Endothelial cell of umbilical vein (primary cell): ENCODE measurements around the gene RAB39B. TPM values are rescaled to one million over a fixed set of nuclear protein-coding genes. Genes with fewer than 3 reads are reported as not detected.

Source experiments
- BruUV-seq: library from RNA; stranded (reverse); fragments of 400-500 nt; replicated peaks from 2 replicates; lab custom pipeline; 2021; lab: Mats Ljungman, UMichigan
- CTCF ChIA-PET: fragments of 300-600, 350-600 bp; sonication (Branson Sonifier 250); formaldehyde crosslinking; loops from one replicate; lab custom pipeline; 2021; ENCODE audit warnings: antibody characterized with exemption, inconsistent platforms; lab: Charles Lee
- POLR2A ChIA-PET: fragments of 300-600, 350-600 bp; sonication (Branson Sonifier 250); formaldehyde crosslinking; loops from one replicate; lab custom pipeline; 2021; ENCODE audit warnings: antibody characterized with exemption, inconsistent platforms; lab: Charles Lee
- DNase-seq: peaks from one replicate; pipeline ENCODE4 v3.0.0-alpha.2; 2011; ENCODE audit warnings: low read depth, low spot score
- FAIRE-seq: peaks from 2 replicates; lab custom pipeline; 2011; peaks lifted over from hg19 to GRCh38; lab: Jason Lieb, UNC
- H2AFZ ChIP-seq: 2 replicates; pipeline ENCODE4 v1.6.0; 2012; ENCODE audit warnings: low read depth, low read length, control low read depth, inconsistent platforms
- H3K27ac ChIP-seq: 2 replicates; pipeline ENCODE4 v1.5.1; 2011; ENCODE audit warnings: low read depth, mild to moderate bottlenecking, control low read depth, low read length, moderate library complexity; ENCODE audit not compliant: insufficient read depth
- H3K27me3 ChIP-seq, 2 experiments: 2 replicates each; pipeline versions ENCODE4 v1.6.0 to v1.6.1; 2011; ENCODE audit warnings: low read length in 2 of 2, mixed read lengths in 1 of 2; ENCODE audit not compliant: control insufficient read depth in 2 of 2, insufficient read depth in 2 of 2
- H3K36me3 ChIP-seq, 2 experiments: 2 replicates in 1 of 2; 3 replicates in 1 of 2; pipeline ENCODE4 v1.5.1; 2011; ENCODE audit warnings: low read length in 2 of 2, mild to moderate bottlenecking in 1 of 2, moderate library complexity in 1 of 2; ENCODE audit not compliant: control insufficient read depth in 2 of 2, insufficient read depth in 2 of 2; ENCODE audit errors: extremely low read depth in 1 of 2
- H3K4me1 ChIP-seq: 3 replicates; pipeline ENCODE4 v1.5.1; 2011; ENCODE audit warnings: mild to moderate bottlenecking, low read length; ENCODE audit not compliant: control insufficient read depth, insufficient read depth; ENCODE audit errors: extremely low read depth
- H3K4me2 ChIP-seq: 2 replicates; pipeline ENCODE4 v1.6.1; 2011; ENCODE audit warnings: low read length, control low read depth, mixed read lengths; ENCODE audit not compliant: insufficient read depth
- H3K4me3 ChIP-seq, 3 experiments: fragments of 200-600 bp in 1 of 3; sonication (generic), shearing (Covaris generic) in 1 of 3; replicated peaks in 1 of 3; 2 replicates each; pipeline ENCODE4 v1.5.1; 2011 to 2016; ENCODE audit warnings: control low read depth in 3 of 3, low read length in 3 of 3, mild to moderate bottlenecking in 2 of 3, inconsistent platforms in 1 of 3, low read depth in 1 of 3, moderate library complexity in 1 of 3; ENCODE audit not compliant: insufficient read depth in 1 of 3
- H3K79me2 ChIP-seq: 2 replicates; pipeline ENCODE4 v1.6.0; 2012; ENCODE audit warnings: low read length, inconsistent platforms; ENCODE audit not compliant: control insufficient read depth, insufficient read depth
- H3K9ac ChIP-seq: replicated peaks from 2 replicates; pipeline ENCODE3; 2011; ENCODE audit warnings: low read length, control low read depth; ENCODE audit not compliant: insufficient read depth; ENCODE audit errors: extremely low read depth
- H3K9me1 ChIP-seq: replicated peaks from 3 replicates; pipeline ENCODE4 v1.6.0; 2011; ENCODE audit warnings: mild to moderate bottlenecking, low read length; ENCODE audit not compliant: control insufficient read depth, insufficient read depth; ENCODE audit errors: extremely low read depth
- H3K9me3 ChIP-seq: replicated peaks from 2 replicates; pipeline ENCODE4 v1.5.1; 2012; ENCODE audit warnings: low read length, inconsistent platforms; ENCODE audit not compliant: control insufficient read depth, insufficient read depth
- H4K20me1 ChIP-seq: replicated peaks from 2 replicates; pipeline ENCODE3; 2011; ENCODE audit warnings: mild to moderate bottlenecking, low read length; ENCODE audit not compliant: control insufficient read depth, insufficient read depth; ENCODE audit errors: extremely low read depth
- EZH2 ChIP-seq: IDR thresholded peaks from 2 replicates; pipeline ENCODE4 v1.6.1; 2012; ENCODE audit warnings: borderline replicate concordance, low read depth, mild to moderate bottlenecking, moderate library complexity, low read length, inconsistent platforms; ENCODE audit not compliant: severe bottlenecking
- FOS ChIP-seq: IDR thresholded peaks from 2 replicates; pipeline ENCODE4 v1.6.1; 2011; ENCODE audit warnings: mild to moderate bottlenecking, low read length, moderate library complexity, borderline replicate concordance; ENCODE audit not compliant: insufficient read depth
- GATA2 ChIP-seq: IDR thresholded peaks from 2 replicates; pipeline ENCODE4 v1.7.0; 2011; ENCODE audit warnings: low read depth, mild to moderate bottlenecking, moderate library complexity, mixed read lengths, low read length; ENCODE audit not compliant: insufficient read length, insufficient read depth
- JUN ChIP-seq: IDR thresholded peaks from 2 replicates; pipeline ENCODE4 v1.6.1; 2011; ENCODE audit warnings: borderline replicate concordance, low read depth; ENCODE audit not compliant: insufficient read length, insufficient read depth
- POLR2A ChIP-seq: IDR thresholded peaks from 2 replicates; pipeline ENCODE4 v1.6.1; 2012; ENCODE audit warnings: low read depth, mild to moderate bottlenecking, control low read depth, low read length
- POLR2AphosphoS5 ChIP-seq: IDR thresholded peaks from 2 replicates; pipeline ENCODE4 v1.6.1; 2012; ENCODE audit warnings: low read depth, mild to moderate bottlenecking, control low read depth, low read length, moderate library complexity; ENCODE audit not compliant: insufficient read depth
- dilution Hi-C: fragments of 300-500 bp; cut with MboI; formaldehyde crosslinking; loops from one replicate; pipeline ENCODE4 v1.15.0; 2019; ENCODE audit warnings: low sequenced_read_pairs; ENCODE audit not compliant: extremely low pct_ligation_motif_present
- intact Hi-C: fragments of 100-400 bp; cut with micrococcal nuclease; formaldehyde crosslinking; loops from one replicate; pipeline ENCODE4 v1.10.0; 2022
- polyA plus RNA-seq, 4 experiments: library from polyadenylated mRNA; depleted of rRNA in 3 of 4; stranded (reverse) in 3 of 4; unstranded in 1 of 4; fragments of >200 nt; gene quantifications; 2 replicates each; pipeline versions ENCODE4 v1.2.1 to v1.2.3, GENCODE V29; 2011 to 2012; ENCODE audit warnings: missing spikeins in 1 of 4
- total RNA-seq: library from RNA; stranded (reverse); gene quantifications from 2 replicates; pipeline ENCODE4 v1.2.3, GENCODE V29; 2021
- TF ChIP-seq, protein P1 (sequence below), 2 donors: IDR thresholded peaks; 1 replicate in 1 of 2; 2 replicates in 1 of 2; pipeline ENCODE4 v1.5.1; 2011; ENCODE audit warnings: low read length in 2 of 2, mild to moderate bottlenecking in 2 of 2, moderate library complexity in 2 of 2, control low read depth in 1 of 2, inconsistent platforms in 1 of 2, low read depth in 1 of 2; ENCODE audit not compliant: insufficient read depth in 1 of 2; ENCODE audit errors: extremely low read depth in 1 of 2
- TF ChIP-seq, protein P2 (sequence below): IDR thresholded peaks from 2 replicates; pipeline ENCODE4 v1.6.1; 2011; ENCODE audit not compliant: insufficient read depth, insufficient read length

RAB39B gene
- total and polyA plus RNA-seq, 2 donors (not counting 3 experiments of a cell fraction or from before 2014, with no cell fraction given): not detected

DNA sequence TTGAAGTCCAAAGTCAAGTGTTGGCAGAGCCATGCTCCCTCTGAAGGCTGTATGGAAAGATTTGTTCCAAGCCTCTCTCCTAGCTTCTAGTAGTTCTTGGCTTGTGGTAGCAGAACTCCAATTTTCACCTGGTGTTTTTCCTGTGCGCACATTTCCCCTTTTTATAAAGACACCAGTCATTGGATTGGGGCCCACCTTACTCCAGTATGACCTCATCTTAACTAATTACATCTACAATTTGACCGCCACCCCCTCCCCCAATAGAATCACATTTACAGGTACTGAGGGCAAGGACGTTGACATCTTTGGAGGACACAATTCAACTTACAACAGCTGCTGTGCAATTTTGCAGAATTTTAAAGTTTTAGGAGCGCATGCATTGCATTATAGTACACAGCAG lies 16.8 kb downstream of the RAB39B start:
- no peak overlapping the region for H3K27ac ChIP-seq
- no peak overlapping the region for H3K9ac ChIP-seq
- no peak for DNase-seq
- intact Hi-C loops: no loop called here
- no peaks in the 10 kb centered on the region for H3K4me1 ChIP-seq
- no peak overlapping the region for H3K4me3 ChIP-seq
- no peaks in the 10 kb centered on the region for H3K36me3 ChIP-seq
- BruUV-seq: no TSS peak
- POLR2A ChIA-PET: no interaction called here
- H3K27me3 ChIP-seq: peaks cover 0 to 2% of the 10 kb centered on the region in 2 experiments
- FAIRE-seq: no peak
- CTCF ChIA-PET: no interaction called here
- H4K20me1 ChIP-seq: no peaks in the 10 kb centered on the region
- no peaks in the 10 kb centered on the region for H3K79me2 ChIP-seq
- H3K4me2 ChIP-seq: no peak overlapping the region
- TF ChIP-seq JUN (no peak), POLR2AphosphoS5 (no peak), GATA2 (no peak), POLR2A (no peak), EZH2 (no peak), FOS (no peak)
- TF ChIP-seq, protein P1, sequence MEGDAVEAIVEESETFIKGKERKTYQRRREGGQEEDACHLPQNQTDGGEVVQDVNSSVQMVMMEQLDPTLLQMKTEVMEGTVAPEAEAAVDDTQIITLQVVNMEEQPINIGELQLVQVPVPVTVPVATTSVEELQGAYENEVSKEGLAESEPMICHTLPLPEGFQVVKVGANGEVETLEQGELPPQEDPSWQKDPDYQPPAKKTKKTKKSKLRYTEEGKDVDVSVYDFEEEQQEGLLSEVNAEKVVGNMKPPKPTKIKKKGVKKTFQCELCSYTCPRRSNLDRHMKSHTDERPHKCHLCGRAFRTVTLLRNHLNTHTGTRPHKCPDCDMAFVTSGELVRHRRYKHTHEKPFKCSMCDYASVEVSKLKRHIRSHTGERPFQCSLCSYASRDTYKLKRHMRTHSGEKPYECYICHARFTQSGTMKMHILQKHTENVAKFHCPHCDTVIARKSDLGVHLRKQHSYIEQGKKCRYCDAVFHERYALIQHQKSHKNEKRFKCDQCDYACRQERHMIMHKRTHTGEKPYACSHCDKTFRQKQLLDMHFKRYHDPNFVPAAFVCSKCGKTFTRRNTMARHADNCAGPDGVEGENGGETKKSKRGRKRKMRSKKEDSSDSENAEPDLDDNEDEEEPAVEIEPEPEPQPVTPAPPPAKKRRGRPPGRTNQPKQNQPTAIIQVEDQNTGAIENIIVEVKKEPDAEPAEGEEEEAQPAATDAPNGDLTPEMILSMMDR (IDR thresholded peaks at IDR 0.05; ENCODE audit: extremely low read depth in 1 of 2, insufficient read depth in 1 of 2, low read depth in 1 of 2, low read length in 2 of 2): no peak
- TF ChIP-seq, protein P2, sequence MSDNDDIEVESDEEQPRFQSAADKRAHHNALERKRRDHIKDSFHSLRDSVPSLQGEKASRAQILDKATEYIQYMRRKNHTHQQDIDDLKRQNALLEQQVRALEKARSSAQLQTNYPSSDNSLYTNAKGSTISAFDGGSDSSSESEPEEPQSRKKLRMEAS: no peak
- H2AFZ ChIP-seq: no peak overlapping the region
- dilution Hi-C loops: no loop called here
- no peaks in the 10 kb centered on the region for H3K9me1 ChIP-seq
- H3K9me3 ChIP-seq: no peaks in the 10 kb centered on the region
